KBM-7 (cell line): ENCODE measurements around the gene CDCA7.
A peak's percentile ranks its signal among the peaks of the same experiment; 100 is the strongest.
"Not testable (repeated sequence)": the region's sequence is repeated elsewhere in the genome, so short reads cannot be mapped to it uniquely, and the experiment has no call there.

Experiments used
- DNase-seq: peaks from one replicate; pipeline ENCODE4 v3.0.0-alpha.2; 2015
- in situ Hi-C: fragments of 300-500 bp; cut with MboI; formaldehyde crosslinking; loops from 2 replicates; pipeline ENCODE4 v1.14.3; 2020; ENCODE audit warnings: low sequenced_read_pairs, low pct_unique_long_range_greater_than_20kb, mixed read lengths

The CDCA7 gene

DNA sequence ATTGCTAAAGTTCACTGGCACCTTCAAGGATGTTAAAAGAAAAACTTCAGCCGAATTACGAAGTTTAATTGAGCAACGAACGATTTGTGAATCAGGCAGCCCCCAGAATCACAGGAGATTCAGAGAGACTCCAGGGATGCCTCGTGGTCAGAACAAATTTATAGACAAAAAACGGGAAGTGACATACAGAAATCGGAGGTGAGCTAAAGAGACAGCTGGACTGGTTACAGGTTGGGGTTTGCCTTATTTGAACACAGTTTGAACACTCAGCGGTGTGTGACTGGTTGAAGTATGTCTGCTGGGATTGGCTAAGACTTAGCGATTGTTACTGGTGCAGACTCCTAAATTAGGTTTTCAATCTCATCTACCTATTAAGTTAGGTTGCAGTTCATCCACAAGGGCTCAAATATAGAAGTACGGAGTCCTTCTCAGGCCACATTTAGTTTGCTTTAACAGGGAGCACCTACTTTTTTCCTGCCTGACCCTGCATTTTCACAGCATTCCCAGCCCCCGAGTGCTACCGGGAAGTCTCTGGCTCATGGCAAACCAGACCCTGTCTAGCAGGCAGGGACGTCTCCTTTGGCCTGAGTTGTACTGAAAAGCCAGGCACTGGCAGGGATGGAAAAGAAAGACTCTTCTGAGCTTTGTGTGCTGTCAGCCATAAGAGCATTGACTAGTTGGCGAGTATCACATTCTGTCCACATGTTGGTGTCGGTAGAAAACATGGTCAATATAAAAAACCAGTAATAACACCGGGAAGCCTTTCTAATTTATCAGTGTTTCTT is 41.1 kb downstream of the CDCA7 start:
- in situ Hi-C loops, result no loop called here
- DNase-seq, result peak; percentile 51

DNA sequence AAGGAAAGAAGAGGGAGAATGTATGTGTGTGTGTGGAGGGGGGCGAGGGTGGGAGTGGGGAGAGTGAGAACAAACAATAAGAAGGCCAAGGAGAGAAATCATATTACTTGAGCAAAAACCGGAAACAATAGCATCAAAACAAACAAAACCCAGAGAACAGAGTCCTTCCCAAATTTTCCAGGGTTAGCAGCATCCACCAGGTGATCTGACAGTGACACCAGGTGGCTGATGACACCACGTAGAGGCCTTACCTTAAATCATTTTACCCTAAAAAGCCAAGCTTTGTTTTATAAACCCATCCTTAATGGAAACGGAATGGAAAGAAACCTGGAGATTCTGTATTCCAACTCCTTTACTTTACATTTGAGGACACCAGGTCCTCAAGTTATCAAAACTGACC is 42.9 kb downstream of the CDCA7 start:
- in situ Hi-C loops, result no loop called here
- no peak for DNase-seq

DNA sequence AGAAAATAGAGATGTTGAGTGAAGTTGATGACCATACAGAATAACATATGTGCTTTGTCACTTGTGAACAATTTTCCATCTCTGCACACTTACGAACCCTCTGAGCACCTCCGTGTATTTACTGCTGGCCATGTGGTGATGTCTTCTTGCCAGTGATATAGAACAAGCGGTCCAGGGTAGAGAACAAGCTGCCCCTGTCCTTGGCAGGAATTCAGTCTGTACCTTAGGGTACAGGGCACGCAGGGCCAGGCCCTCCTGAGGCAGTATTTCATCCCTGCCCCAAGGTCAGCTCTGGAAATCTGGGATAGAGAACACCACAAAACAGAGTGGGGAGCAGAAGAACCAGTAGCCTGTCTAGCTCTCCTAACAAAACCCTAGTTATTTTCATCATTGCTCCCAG is 44.6 kb downstream of the CDCA7 start:
- in situ Hi-C loops, result no loop called here

DNA sequence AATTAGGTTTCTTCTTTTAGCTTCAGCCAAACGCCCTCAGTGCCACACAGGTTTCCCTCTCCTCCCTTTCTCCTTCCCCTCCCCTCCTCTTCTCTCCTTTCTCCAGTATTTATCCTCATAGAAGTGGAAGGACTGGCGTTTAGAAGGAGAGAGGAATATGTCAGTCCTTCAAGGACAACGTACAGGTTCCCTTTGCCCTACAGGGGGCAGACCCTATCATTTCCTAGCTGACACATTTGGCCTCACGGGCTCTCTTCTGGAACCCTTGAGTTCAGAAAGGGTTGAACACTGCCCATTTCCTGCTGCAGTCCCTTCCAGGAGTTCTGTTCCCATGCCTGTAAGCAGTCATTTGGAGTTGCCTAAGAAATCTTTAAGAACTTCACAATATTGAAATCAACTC is 46.1 kb downstream of the CDCA7 start:
- in situ Hi-C loops, result loop anchor here (10.0 kb wide), 1 partner anchor 954 kb away; no protein-coding TSS in a partner anchor
- peak; percentile 54 for DNase-seq

More for the DNA sequence above, 44.6 kb downstream of the CDCA7 start:
- DNase-seq, result no peak

DNA sequence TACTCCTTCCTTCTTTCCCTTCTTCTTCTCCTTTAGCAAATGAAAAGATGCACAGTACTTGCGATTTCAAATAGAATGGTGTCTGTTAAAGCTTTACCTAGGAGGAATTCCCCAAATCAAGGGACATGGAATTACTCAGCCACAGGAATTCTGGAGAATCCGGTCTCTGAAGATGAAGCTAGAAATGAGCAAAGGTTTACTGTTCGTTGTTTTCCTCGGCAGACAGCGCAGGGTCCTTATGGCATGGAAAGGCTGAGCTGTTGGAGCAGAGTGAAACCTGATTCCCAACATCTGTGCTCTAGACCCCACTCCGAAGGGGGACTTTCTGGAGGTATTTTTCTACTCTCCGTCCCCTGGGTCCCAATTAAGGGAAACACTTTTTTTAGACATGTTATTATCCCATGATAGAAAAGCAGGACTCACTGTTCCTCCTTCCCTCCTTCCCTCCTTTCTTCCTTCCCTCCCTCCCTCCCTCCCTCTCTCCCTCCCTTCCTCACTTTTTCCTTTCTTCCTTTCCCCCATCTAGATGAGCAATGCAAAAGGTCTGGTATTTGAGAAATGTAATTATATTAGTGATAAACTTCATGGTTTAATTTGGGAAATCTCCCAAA is 47.1 kb downstream of the CDCA7 start:
- in situ Hi-C loops, result loop anchor here (10.0 kb wide), 1 partner anchor 953 kb away; no protein-coding TSS in a partner anchor
- DNase-seq, result no peak

DNA sequence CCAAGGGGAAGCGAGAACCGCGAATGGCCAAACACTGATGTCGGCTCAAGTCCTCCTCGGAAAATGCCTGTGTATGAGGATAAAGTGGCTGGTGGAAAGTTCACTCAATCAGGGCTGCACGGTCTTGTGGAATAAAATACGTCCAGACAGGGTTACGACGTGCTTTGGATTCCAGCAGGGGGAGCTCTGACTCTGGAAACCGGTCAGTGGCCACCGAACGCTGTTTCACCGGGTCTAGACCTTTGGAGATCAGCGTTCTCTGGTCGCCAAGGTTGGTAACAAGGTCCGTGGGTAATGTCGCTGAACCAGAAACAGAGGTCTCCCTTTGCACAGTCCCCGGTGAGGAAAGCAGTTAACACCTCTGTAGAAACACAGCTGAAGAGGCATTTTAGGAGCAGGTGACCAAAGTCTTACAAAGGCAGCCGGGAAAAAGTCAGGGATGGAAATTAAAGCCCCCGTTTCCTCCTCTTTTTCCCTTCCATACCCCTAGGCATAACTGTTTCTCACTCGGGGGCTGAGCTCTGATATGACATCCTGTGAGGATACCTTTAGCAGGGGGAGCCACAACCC is 47.8 kb downstream of the CDCA7 start:
- DNase-seq, result peak; percentile 88
- in situ Hi-C loops, result loop anchor here (10.0 kb wide), 1 partner anchor 952 kb away; no protein-coding TSS in a partner anchor

DNA sequence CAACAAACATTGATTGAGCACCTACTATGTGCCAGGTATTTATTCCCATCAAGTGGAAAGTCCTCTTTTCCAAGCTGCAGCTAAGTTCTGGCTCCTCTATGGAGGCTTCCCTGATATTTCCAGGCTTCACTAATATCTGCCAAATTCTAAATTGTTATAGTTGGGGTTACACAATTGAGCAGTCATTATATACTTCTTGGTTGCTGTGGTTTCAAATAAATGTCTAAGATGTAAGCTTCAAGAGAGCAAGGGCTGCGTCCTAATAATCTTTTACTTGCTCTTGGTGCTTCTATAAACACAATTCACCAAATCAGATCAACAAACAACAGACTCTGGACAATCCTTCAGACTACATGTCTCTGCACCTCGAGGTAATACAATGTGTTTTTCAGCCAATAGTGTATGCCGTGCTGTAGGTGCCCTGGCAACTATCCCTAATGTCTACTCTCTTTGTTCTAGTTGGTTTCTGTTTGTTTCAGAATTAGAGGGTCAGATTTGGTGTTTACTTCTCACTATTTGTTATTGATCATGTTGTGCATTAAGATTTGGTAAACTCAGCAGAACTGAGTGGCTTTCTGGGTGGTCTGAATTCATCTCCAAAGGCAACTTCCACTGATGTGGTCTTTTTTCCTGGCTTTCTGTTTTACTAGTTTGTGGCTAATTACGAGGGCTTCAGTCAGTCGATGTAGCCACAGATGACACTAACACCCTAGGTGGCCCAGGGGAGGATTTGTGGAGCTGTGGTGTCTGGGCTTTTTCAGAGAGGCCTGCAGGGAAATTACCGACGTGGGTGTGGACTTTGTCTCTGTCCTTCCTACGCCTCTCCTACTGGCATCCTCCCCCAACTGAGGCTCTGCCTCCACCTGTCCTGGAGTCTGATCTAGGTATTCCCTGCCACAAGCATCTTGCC is 50.4 kb downstream of the CDCA7 start:
- in situ Hi-C loops, result loop anchor here (10.0 kb wide), 1 partner anchor 950 kb away; no protein-coding TSS in a partner anchor
- no peak for DNase-seq

DNA sequence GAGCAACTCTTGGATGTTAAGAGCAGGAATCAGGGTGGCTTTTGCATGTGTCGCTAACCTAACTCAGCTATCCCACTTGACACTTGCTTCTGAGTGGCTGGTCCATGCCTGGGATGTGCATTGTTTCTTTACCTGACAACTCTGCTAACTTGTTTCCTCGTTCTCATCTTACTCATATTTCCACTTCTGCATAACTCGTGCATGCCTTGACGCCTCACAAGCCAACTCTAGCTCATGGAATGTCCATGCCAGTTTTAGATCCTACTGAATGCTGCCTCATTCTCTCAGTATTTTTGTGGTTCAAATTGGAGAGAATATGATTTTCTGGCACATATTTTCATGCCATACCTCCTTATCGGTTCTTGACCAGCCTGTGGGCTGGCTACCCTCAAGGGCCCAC is 52.5 kb downstream of the CDCA7 start:
- no peak for DNase-seq
- in situ Hi-C loops, result loop anchor here (10.0 kb wide), 1 partner anchor 948 kb away; no protein-coding TSS in a partner anchor

DNA sequence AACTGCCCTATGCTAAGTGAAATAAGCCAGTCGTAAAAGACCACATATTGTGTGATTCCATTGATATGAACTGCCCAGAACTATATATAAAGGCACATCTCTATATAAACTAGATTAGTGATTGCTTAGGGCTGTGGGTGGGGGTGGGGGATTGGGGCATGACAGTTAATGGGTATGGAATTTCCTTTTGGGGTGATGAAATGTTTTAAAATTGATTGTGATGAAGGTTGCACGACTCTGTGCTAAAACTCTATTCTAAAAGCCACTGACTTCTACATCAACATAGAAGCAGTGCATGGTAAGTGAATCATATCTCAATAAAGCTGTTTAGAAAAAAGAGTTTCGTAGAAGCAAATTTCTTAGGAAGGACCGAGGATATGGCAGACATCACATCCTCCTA is 53.0 kb downstream of the CDCA7 start:
- in situ Hi-C loops, result loop anchor here (10.0 kb wide), 1 partner anchor 947 kb away; no protein-coding TSS in a partner anchor
- no peak for DNase-seq

DNA sequence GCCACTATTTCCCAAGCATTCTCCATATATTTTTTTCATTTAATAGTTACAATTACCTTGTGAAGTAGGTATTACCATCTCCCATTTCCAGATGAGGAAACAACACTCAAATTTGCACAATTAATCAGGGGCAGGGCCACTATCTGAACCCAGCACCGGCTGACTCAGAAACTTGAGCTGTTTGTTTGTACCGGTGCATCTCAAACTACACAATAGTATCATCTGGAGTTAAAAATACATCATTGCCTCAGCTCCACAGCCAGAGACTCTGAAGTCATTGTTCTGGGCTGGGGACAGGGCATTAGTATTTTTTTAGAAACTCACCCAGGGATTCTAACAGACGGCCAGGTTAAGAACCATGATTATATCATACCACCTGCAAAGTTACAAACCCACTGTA is 55.9 kb downstream of the CDCA7 start:
- no peak for DNase-seq
- in situ Hi-C loops, result no loop called here

DNA sequence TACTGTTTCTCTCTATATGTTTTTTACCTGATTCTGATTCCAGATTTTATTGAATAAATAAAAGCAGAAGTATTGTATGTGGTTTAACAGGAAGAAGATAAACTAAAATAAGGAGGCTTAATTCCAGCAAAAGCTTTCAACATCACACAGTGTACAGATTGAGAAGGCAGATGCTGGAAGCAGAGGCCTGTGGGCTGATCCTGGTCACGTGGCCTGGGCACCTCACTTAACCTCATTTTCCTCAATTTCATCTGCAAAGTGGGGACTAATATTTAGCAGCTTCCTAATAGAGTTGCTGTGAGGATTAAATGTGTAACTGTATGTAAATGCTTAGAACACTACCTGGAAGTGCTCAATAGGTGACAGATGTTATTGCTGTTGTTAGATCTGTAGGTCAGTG is 58.0 kb downstream of the CDCA7 start:
- no peak for DNase-seq
- in situ Hi-C loops, result no loop called here

DNA sequence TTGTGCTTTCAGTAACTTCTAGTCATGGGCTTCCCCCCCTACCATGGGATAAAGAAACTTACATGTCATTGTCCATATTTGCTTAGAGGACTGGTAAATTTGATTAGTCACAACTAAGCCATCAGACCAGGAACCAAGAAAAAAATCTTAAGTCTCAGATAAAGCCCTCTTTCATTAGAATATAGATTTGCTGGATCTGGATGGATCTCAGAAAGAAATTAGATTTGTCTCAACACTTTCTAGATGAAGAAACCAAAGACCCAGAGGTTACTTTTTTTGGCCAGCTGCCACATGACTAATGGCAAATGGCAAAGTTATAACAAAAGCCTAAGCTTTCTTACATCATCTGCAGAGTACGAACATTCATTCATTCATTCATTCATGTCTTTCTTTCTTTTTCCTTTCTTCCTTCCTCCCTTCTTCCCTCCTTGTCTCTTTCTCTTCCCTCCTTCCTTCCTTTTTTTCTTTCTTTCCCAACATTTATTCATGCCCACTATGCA is 60.2 kb downstream of the CDCA7 start:
- in situ Hi-C loops, result no loop called here
- no peak for DNase-seq

DNA sequence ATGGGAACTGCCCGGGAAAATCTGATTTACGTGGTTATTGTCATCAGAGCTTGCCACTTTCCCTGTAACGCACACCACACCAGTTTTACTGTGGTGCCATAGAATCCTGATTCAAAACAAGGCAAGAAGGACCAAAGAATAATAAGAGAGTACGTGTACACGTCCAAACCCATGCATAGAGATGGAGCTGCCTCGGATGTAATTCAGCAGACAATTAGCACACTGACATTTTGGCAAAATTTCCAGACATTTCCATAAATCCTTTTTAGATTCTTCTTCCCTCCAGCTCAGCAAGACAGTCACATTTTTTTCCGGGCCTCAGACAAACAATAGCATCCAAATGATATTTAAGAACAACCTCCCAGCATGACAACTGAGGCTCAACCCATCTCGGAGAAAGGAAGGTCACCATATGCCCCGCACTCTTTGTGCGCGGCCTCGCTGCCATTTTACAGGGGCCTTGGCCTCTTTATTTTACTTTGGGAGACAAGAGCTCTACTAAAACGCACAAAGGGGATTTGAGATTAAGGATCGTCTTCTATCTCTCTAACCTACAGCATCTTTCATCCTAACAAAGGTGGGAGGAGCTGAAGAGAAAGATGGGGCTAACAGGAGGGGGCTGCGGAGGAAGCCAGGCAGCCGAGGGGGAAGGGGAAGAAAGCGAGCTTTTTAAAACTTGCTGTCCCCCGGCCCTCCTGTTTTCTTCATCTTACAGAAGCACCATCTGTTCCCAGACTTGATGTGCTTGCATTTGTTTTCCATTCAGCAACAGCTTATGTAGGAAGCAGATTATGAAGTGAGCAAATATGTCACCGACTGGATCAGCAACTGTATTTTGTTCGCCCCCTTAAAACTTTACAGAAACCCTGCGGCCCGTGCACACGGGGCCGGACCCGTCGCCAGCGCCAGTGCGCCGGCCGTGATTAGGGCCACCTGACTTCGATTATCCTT is 61.0 kb downstream of the CDCA7 start:
- DNase-seq, result no peak
- in situ Hi-C loops, result no loop called here

DNA sequence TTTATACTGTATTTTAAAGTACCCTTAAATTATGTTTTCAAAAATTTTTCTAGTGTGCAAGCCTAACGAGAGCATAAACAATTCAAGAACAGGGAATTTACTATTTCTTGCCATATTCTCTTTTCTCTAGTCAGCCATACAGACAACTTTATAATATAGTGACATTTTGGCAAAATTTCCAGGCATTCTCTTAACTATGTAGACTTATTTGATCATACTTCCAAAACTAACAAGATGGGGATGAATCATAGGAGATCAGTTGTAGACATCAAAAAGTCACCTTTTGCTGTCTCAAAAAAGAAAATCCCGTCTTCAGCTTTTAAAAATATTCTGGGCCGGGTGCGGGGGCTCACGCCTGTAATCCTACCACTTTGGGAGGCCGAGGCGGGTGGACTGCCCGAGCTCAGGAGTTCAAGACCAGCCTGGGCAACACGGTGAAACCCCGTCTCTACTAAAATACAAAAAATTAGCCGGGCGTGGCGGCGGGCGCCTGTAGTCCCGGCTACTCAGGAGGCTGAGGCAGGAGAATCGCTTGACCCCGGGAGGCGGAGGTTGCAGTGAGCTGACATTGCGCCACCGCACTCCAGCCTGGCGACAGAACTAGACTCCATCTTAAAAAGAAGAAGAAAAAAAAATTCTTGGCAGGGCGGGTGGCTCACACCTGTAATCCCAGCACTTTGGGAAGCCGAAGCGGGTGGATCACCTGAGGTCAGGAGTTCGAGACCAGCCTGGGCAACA is 61.9 kb downstream of the CDCA7 start:
- DNase-seq, in situ Hi-C loops: not testable (repeated sequence)

DNA sequence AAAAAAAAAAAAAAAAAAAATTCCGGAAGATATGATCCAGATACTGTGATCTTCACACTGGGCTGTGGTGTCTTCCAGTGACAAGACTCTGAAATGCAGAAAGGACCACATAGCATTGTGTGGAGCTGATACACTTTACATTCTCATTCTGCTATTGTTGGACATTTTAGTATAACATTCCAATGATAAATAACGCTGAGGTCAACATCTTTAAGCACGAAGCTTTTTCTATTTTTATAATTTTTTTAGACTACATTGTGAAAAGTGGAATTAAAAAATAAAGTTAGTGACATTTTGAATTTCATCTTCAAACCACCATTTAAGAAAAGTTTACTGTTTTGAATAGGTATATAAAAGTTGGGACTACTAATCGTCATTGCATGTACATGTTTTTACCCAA is 62.7 kb downstream of the CDCA7 start:
- no peak for DNase-seq
- in situ Hi-C loops, result no loop called here

DNA sequence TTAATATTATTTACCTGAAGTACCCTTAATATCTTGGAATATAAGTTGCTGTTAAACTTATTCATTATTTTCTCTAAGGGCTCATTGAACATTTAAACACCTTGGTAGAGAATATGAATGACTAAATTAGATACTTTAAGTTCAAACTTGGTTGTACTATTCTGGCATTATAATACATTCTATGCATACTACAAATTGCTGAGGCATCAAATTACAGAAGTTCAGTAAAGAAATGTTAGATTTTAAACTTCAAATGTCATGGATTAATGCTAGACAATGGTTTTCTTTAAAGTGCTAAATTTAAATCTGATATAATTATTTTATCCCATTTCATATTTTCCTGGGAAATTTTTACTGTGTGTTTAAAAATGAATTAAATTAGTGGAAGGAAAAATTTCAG is 63.1 kb downstream of the CDCA7 start:
- in situ Hi-C loops, result no loop called here
- no peak for DNase-seq
